Mucosa of rectum (tissue), 2 donors: ENCODE results near the gene MSL2.
A peak's percentile ranks its signal among the peaks of the same experiment; 100 is the strongest.
"Not testable (repeated sequence)": the region's sequence is repeated elsewhere in the genome, so short reads cannot be mapped to it uniquely, and the experiment has no call there.

Experiments used
- H3K27ac ChIP-seq, 2 donors: one replicate each; pipeline ENCODE4 v1.7.0; 2013; ENCODE audit warnings: inconsistent platforms in 2 of 2, low read depth in 2 of 2, low read length in 2 of 2
- H3K27me3 ChIP-seq, 2 donors: one replicate each; pipeline ENCODE4 v1.7.0; 2013; ENCODE audit warnings: low read length in 2 of 2; ENCODE audit not compliant: control insufficient read depth in 2 of 2, insufficient read depth in 2 of 2
- H3K36me3 ChIP-seq, 2 donors: one replicate each; pipeline ENCODE4 v1.7.0; 2013; ENCODE audit warnings: low read length in 2 of 2; ENCODE audit not compliant: control insufficient read depth in 2 of 2, insufficient read depth in 2 of 2
- H3K4me1 ChIP-seq, 2 donors: one replicate each; pipeline ENCODE4 v1.7.0; 2013; ENCODE audit warnings: low read length in 2 of 2, mild to moderate bottlenecking in 1 of 2; ENCODE audit not compliant: control insufficient read depth in 2 of 2, insufficient read depth in 2 of 2
- H3K4me3 ChIP-seq, 2 donors: one replicate each; pipeline ENCODE4 v1.7.0; 2013; ENCODE audit warnings: low read length in 2 of 2
- H3K9ac ChIP-seq, 2 donors: one replicate each; pipeline ENCODE4 v1.7.0; 2013; ENCODE audit warnings: low read length in 2 of 2, low read depth in 1 of 2, mild to moderate bottlenecking in 1 of 2
- H3K9me3 ChIP-seq, 2 donors: one replicate each; pipeline ENCODE4 v1.7.0; 2013; ENCODE audit warnings: low read length in 2 of 2; ENCODE audit not compliant: control insufficient read depth in 2 of 2
- donor health status: healthy.
- donor health status: Normal muscosa, but diverticular disease.

The MSL2 gene

DNA sequence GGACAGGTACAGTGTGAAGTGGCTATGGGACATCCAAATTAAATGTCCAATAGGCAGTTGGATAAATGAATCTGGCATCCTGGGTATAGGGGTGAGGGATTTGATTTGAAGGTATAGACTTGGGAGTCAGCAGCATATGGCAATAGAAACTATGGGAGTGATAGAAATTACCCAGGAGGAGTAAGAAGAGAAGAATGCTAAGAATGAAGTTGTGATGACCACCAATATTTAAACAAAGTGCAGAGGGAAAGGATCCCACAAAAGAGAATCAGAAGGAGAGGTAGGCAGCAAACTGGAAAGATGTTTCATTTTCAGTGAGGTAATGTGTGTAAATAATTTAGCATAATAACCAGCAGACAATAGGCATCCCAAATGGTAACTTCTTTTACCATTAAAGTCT is 13.8 kb upstream of the MSL2 start:
- H3K36me3 ChIP-seq = no peaks in the 10 kb centered on the region
- H3K27me3 ChIP-seq = no peaks in the 10 kb centered on the region
- no peaks in the 10 kb centered on the region for H3K4me1 ChIP-seq
- no peak overlapping the region for H3K4me3 ChIP-seq
- no peak overlapping the region for H3K27ac ChIP-seq
- no peaks in the 10 kb centered on the region for H3K9me3 ChIP-seq
- H3K9ac ChIP-seq = no peak overlapping the region

- no peaks in the 10 kb centered on the region for H3K9me3 ChIP-seq
- H3K4me3 ChIP-seq = no peak overlapping the region
- H3K27ac ChIP-seq = no peak overlapping the region
These were observed 11.5 kb upstream of the MSL2 start for GRCh38 chr3:136207489-136208115.

GRCh38 chr3:136199219-136199618 is 3.1 kb upstream of the MSL2 start:
- not testable (repeated sequence) for H3K27me3 ChIP-seq, H3K4me1 ChIP-seq, H3K9ac ChIP-seq, H3K27ac ChIP-seq, H3K9me3 ChIP-seq, H3K4me3 ChIP-seq, H3K36me3 ChIP-seq

More at GRCh38 chr3:136207489-136208115, 11.5 kb upstream of the MSL2 start:
- Histone ChIP-seq H3K9ac (no peak overlapping the region), H3K36me3 (no peaks in the 10 kb centered on the region), H3K4me1 (no peaks in the 10 kb centered on the region), H3K27me3 (no peaks in the 10 kb centered on the region)

GRCh38 chr3:136198462-136199078 is 2.4 kb upstream of the MSL2 start:
- H3K27me3 ChIP-seq, H3K36me3 ChIP-seq, H3K9ac ChIP-seq, H3K4me1 ChIP-seq, H3K9me3 ChIP-seq, H3K4me3 ChIP-seq, H3K27ac ChIP-seq: not testable (repeated sequence)

DNA sequence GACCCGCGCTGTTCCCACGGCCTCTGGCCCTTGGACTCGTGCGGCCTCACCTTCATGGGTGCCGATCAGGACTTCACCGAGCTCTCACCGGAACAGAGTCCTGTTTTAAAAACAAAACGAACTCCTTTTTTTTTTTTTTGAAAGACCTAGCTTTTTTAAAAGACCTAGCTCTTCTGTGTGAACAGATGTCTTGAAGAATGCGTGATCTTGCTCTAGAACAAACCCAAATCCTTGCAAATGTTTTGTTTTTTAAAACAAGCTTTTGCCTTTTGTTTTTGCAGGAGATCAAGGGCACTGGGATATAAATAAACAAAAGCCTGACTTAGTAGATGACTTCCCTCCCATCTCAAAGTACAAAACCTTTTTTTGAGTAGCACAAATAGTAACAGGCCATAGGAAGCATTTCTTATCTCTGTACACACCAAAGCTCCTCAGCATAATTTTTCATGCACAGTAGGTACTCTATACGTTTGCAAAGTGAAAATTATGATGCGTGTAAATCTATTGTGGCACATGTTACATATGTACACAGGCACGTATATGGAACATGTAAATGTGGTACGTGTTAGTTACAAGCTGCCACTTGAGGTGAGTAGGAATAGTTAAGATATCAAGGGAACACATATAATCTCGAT is 1.1 kb upstream of the MSL2 start:
- Histone ChIP-seq H3K27me3 (no peaks in the 10 kb centered on the region), H3K9me3 (no peaks in the 10 kb centered on the region), H3K9ac (peak overlapping the region; percentile 86), H3K4me1 (peaks cover 10 to 17% of the 10 kb centered on the region in 2 donors), H3K27ac (peak overlapping the region; percentile 99 to 100), H3K4me3 (peak overlapping the region; percentile 85 to 95), H3K36me3 (no peaks in the 10 kb centered on the region)

DNA sequence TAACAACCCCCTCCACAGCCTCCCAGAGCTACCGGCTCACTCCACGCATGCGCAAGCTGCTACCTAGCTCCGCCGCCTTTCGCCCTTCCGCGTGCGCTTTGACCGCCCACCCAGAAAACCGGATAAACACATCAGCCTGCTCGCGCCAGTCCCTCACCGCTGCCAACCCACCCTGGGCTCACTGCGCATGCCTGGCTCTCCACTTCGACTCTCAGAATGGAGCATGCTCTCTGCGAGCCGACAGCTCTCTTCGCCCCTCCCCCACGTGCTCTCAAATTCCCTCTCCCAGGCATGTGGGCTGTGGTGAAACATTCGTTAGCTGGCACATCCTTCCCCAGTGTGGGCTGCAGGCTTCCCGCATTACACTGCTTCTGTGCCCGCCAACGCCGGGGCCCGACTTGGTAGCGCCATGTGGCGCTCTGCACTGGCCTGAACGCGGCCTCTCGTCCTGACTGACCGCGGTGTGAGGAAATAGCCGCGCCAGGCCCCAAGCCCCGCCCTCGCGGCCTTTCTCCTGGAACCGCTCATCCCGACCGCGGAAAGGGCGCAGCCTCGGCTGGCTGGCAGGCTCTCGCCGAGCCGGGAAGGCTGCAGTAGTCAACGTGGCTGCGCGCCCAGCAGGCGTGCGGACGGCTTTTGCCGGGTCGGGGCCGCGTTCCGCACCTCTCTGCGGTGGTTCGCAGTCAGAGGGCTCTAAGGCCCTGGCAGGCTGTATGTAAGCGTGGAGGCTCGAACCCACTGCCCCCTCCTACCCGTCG is 445 bp upstream of the MSL2 start:
- Histone ChIP-seq H3K9me3 (no peaks in the 10 kb centered on the region), H3K4me1 (peaks cover 10 to 17% of the 10 kb centered on the region in 2 donors), H3K36me3 (no peaks in the 10 kb centered on the region), H3K4me3 (peak overlapping the region; percentile 85 to 95), H3K27ac (peak overlapping the region; percentile 99 to 100), H3K27me3 (no peaks in the 10 kb centered on the region), H3K9ac (peak overlapping the region; percentile 86 to 90)

DNA sequence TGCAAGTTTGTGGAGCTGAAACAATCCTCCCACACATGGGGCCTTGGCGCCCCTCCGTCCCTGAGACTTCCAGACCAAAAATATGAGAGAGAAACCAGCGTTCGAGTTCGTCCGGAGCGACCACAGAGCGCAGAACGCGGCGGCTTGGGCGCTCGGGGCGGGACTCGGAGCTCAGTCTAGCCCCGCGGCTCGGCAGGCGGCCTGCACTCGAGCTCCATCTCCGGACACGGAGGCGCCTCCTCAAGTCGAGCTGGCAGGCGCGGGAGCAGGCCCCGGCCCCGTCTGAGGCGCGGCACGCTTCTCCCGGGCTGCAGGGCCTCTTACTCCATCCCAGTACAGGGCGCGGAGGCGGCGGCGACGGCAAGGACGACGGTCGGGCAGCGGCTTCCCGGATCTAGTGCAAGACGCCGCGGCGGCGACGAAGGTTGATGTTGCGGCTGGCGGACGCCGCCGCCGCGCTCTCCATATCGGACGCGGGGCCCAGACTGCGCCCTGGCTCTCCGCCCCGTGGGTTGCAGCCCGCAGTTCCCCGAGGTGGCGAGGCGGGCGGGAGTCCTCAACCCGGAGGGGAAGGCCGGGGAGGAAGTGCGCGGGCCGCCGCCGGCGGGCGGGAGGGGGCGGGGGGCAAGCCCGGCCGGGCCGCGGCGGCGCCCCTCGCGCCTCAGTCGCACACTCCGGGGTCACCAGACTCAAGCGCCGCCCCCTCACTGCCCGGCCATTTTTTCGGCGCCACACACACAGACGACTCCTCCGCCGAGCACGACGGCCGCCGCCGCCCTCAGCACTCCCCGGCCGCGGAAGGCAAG is 674 bp downstream of the MSL2 start:
- Histone ChIP-seq H3K9ac (peak overlapping the region; percentile 86 to 90), H3K4me3 (peak overlapping the region; percentile 85 to 95), H3K27ac (peak overlapping the region; percentile 99 to 100), H3K27me3 (no peaks in the 10 kb centered on the region), H3K9me3 (no peaks in the 10 kb centered on the region), H3K4me1 (peaks cover 13 to 25% of the 10 kb centered on the region in 2 donors), H3K36me3 (no peaks in the 10 kb centered on the region)

DNA sequence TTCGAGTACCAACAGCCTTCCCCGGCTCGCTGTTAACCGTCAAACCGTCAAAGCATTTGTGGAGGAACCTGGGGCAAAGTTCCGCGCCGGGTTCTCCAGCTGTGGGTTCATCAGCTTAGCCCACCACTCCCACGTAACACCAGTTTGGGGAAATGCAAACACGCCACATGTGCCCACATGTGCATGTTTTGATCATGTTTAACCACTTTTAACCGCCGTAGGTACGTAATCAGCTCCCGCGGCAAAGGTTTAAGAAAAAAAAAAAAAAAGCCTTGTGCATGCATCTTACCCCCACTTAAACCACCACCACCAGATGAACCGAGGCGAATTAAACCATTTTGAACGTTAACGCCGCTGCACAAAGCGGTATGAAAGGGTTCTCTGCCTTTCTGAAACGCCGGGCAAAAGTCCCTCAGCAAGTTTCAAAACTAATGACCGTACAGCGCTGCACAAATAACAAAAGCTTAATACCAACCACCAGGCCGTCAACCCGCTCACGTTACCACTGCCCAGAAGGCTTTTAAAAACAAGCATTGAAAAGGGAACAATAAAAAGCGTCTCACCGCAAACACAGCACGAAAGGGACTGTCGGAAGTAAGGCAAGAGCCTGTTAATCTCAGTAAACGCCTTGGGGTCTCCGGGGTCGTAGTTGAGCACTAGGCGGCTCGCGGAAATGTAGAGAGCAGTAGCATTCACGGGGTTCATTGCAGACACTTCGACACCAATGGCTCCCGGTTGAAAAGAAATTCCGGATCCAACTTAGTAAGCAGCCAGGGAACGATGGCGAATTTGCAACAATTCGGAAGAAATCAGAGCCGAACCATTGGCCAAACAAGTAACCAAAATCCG is 1.5 kb downstream of the MSL2 start:
- Histone ChIP-seq H3K27ac (peak overlapping the region; percentile 99 to 100), H3K4me1 (peaks cover 13 to 25% of the 10 kb centered on the region in 2 donors)

More for the DNA sequence above, 1.5 kb downstream of the MSL2 start:
- H3K27me3 ChIP-seq = no peaks in the 10 kb centered on the region
- peak overlapping the region; percentile 86 to 90 for H3K9ac ChIP-seq
- H3K4me3 ChIP-seq = peak overlapping the region; percentile 85 to 95
- H3K9me3 ChIP-seq = no peaks in the 10 kb centered on the region
- no peaks in the 10 kb centered on the region for H3K36me3 ChIP-seq
